ENCODE data around the gene CRYGS.
"Not testable (repeated sequence)": the region's sequence is repeated elsewhere in the genome, so short reads cannot be mapped to it uniquely, and the experiment has no call there.

The CRYGS gene

DNA sequence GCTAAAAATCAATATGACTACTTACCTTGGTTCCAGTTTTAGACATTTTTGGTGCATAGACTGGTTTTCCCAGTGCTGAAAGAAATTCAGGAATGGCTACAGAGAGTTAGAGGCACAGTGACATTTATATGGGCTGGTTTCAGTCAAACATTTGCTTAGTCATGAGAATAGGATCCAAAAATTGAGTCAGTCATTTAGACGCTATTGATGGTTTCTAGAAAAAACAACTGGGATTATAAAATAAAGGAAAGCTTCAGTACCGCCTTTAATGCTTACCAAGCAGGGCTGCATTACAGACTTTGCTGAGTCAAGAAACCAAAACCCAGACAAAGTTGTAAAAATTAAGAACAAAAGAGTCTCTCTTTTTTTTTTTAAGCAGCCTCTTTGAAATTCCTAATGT, at the start of gene CRYGS:
Gene CRYGS, minus strand, starts transcription at position 100 of the 400 bp plus-strand sequence. Its CDS starts 54 bp downstream, at position 46.
- peaks cover 13 to 16% of the 10 kb centered on the region in 2 donors for H3K36me3 ChIP-seq (ENCODE audit: control insufficient read depth in 2 of 2, insufficient read depth in 2 of 2, low read length in 2 of 2)
- H3K4me3 ChIP-seq (ENCODE audit: low read length in 2 of 2): no peak within 1 kb of the TSS
- no peaks in the 10 kb centered on the region for H3K9me3 ChIP-seq (ENCODE audit: control insufficient read depth in 2 of 2, low read length in 2 of 2)
- no peaks in the 10 kb centered on the region for H3K27me3 ChIP-seq (ENCODE audit: control insufficient read depth in 2 of 2, insufficient read depth in 2 of 2, low read length in 2 of 2)
- no peak within 1 kb of the TSS for H3K27ac ChIP-seq (ENCODE audit: low read depth in 2 of 2, low read length in 2 of 2)
- H3K4me1 ChIP-seq (ENCODE audit: control insufficient read depth in 2 of 2, insufficient read depth in 2 of 2, low read length in 2 of 2): no peaks in the 10 kb centered on the region
- no peak within 1 kb of the TSS for H3K9ac ChIP-seq (ENCODE audit: low read depth in 1 of 2, low read length in 2 of 2)

DNA sequence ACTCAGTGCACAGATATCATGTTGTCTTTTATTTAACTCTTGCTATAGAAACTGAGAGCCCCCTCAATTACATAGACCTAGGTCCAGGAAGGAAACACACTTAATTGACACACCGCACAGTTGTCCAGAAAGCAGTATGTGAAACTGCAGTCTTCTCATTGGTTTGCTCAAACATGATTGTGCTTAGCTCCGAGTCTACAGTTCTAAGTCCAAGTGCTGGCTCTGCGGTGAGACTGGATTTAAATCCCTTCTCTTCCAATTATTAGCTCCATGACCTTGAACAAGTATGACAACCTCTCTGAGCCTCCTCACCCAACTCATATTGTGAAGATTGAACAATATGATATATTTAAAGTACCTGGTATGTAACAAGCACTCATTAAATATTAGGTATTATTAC, 49.7 kb upstream of the CRYGS start:
- Histone ChIP-seq H3K4me1 (ENCODE audit: control insufficient read depth in 2 of 2, insufficient read depth in 2 of 2, low read length in 2 of 2) (no peaks in the 10 kb centered on the region), H3K27me3 (ENCODE audit: control insufficient read depth in 2 of 2, insufficient read depth in 2 of 2, low read length in 2 of 2) (no peaks in the 10 kb centered on the region), H3K27ac (ENCODE audit: low read depth in 2 of 2, low read length in 2 of 2) (no peak overlapping the region), H3K36me3 (ENCODE audit: control insufficient read depth in 2 of 2, insufficient read depth in 2 of 2, low read length in 2 of 2) (no peaks in the 10 kb centered on the region), H3K9me3 (ENCODE audit: control insufficient read depth in 2 of 2, low read length in 2 of 2) (no peaks in the 10 kb centered on the region), H3K4me3 (ENCODE audit: low read length in 2 of 2) (no peak overlapping the region), H3K9ac (ENCODE audit: low read depth in 1 of 2, low read length in 2 of 2) (no peak overlapping the region)

DNA sequence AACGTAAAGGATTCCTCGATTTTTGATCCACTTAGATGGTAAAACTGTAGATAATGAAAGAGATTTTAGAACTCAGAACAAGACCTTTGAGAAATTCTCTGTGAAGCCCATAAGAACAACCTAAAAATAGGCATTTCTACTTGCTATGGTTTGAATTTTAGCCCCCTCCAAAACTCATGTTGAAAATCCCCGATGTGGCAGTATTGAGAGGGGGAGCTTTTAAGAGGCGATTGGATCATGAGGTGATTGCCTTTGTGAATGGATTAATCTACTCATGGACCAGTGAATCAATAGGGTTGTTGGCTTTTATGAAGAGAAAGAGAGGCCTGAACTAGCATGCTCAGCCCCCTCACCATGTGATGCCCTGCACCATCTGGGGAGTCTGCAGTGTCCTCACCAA, 48.5 kb upstream of the CRYGS start:
- Histone ChIP-seq H3K9ac (ENCODE audit: low read depth in 1 of 2, low read length in 2 of 2) (no peak overlapping the region), H3K27me3 (ENCODE audit: control insufficient read depth in 2 of 2, insufficient read depth in 2 of 2, low read length in 2 of 2) (no peaks in the 10 kb centered on the region), H3K4me1 (ENCODE audit: control insufficient read depth in 2 of 2, insufficient read depth in 2 of 2, low read length in 2 of 2) (no peaks in the 10 kb centered on the region), H3K36me3 (ENCODE audit: control insufficient read depth in 2 of 2, insufficient read depth in 2 of 2, low read length in 2 of 2) (no peaks in the 10 kb centered on the region), H3K9me3 (ENCODE audit: control insufficient read depth in 2 of 2, low read length in 2 of 2) (no peaks in the 10 kb centered on the region), H3K4me3 (ENCODE audit: low read length in 2 of 2) (no peak overlapping the region), H3K27ac (ENCODE audit: low read depth in 2 of 2, low read length in 2 of 2) (no peak overlapping the region)

DNA sequence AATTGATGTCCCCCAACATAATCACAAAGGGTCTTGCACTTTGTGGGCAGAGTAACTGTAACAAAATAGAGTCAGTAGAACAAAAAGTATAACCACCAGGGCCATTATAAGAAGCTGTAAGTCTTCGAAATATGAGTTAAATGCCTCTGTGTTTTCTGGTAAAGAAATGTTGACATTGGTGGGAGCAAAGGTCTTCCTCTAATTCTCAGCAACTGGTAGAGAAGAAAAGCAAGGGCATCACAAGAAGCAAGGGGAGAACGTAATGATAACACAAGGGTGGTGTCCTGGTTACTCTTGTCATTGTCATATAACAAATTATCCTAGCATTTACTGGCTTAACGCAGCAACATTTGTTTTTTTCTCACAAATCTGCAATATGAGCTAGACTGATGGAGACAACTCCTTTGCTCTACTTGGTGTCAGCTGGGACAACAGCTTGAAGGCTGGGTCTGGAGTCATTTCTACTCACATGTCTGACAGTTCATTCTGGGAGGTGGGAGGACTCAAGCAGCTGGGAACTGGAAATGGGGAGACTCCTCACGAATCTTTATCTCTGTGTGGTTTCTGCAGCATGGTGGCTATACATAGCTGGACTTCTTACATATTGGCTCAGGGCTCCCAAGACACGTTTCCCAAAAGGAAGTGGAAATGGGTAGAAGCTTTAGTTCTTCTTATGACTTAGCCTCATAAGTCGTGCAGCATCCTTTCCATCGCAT, 46.6 kb upstream of the CRYGS start:
- H3K9me3 ChIP-seq (ENCODE audit: control insufficient read depth in 2 of 2, low read length in 2 of 2): no peaks in the 10 kb centered on the region
- no peak overlapping the region for H3K27ac ChIP-seq (ENCODE audit: low read depth in 2 of 2, low read length in 2 of 2)
- peaks cover 4% of the 10 kb centered on the region in 2 donors for H3K36me3 ChIP-seq (ENCODE audit: control insufficient read depth in 2 of 2, insufficient read depth in 2 of 2, low read length in 2 of 2)
- no peak overlapping the region for H3K4me3 ChIP-seq (ENCODE audit: low read length in 2 of 2)
- no peaks in the 10 kb centered on the region for H3K27me3 ChIP-seq (ENCODE audit: control insufficient read depth in 2 of 2, insufficient read depth in 2 of 2, low read length in 2 of 2)
- H3K9ac ChIP-seq (ENCODE audit: low read depth in 1 of 2, low read length in 2 of 2): no peak overlapping the region
- H3K4me1 ChIP-seq (ENCODE audit: control insufficient read depth in 2 of 2, insufficient read depth in 2 of 2, low read length in 2 of 2): no peaks in the 10 kb centered on the region

DNA sequence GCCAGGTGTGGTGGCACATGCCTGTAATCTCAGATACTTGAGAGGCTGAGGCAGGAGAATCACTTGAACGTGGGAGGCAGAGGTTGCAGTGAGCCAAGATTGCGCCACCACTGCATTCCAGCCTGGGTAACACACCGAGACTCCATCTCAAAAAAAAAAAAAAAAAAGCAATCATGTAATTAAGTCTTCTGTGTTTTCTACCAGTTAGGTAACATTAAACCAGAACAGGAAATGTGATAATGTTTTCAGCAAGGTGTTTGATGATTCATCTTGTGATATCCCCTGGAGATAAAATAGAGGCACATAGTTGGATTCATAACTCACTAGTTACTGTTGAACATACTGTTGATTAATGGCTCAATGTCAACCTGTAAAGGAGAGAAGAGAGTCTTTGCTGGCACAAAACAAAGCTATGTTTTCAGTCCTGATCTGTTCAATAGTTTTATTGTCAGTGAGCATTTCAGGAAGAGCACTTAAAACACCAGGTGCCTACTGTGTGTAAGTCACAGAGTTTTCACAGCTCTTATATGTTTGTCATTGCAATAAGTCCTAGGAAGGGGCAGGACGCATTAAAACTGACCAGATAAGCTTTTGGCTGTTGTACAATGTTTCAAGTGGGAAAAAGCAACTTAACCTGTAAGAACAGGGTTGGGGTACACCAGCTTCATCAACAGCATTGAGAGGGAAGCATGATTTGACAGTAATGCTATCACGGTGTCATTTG, 45.8 kb upstream of the CRYGS start:
- H3K4me1 ChIP-seq (ENCODE audit: control insufficient read depth in 2 of 2, insufficient read depth in 2 of 2, low read length in 2 of 2): no peaks in the 10 kb centered on the region
- H3K27me3 ChIP-seq (ENCODE audit: control insufficient read depth in 2 of 2, insufficient read depth in 2 of 2, low read length in 2 of 2): no peaks in the 10 kb centered on the region
- no peak overlapping the region for H3K9ac ChIP-seq (ENCODE audit: low read depth in 1 of 2, low read length in 2 of 2)
- no peaks in the 10 kb centered on the region for H3K9me3 ChIP-seq (ENCODE audit: control insufficient read depth in 2 of 2, low read length in 2 of 2)
- H3K36me3 ChIP-seq (ENCODE audit: control insufficient read depth in 2 of 2, insufficient read depth in 2 of 2, low read length in 2 of 2): peaks cover 7 to 10% of the 10 kb centered on the region in 2 donors
- H3K27ac ChIP-seq (ENCODE audit: low read depth in 2 of 2, low read length in 2 of 2): no peak overlapping the region
- H3K4me3 ChIP-seq (ENCODE audit: low read length in 2 of 2): no peak overlapping the region

DNA sequence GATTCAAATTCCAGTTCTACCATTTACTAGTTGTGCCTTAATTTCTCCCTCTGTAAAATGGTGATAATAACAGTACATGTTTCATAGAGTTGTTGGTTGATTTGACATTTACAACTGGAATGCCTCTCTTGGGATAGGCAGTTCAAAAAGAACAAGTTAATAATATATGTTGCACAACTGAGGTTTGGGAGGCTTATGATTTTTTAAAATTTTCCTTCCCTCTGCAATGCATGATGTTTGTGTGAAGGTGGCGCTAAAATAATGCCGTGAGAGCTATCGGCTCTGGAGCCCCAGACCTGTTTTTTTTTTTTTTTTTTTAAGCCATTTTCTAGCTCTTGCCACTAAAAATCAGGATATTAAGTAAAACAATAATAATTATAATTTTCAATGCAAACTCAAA, 44.9 kb upstream of the CRYGS start:
- no peak overlapping the region for H3K4me3 ChIP-seq (ENCODE audit: low read length in 2 of 2)
- no peaks in the 10 kb centered on the region for H3K9me3 ChIP-seq (ENCODE audit: control insufficient read depth in 2 of 2, low read length in 2 of 2)
- H3K36me3 ChIP-seq (ENCODE audit: control insufficient read depth in 2 of 2, insufficient read depth in 2 of 2, low read length in 2 of 2): peaks cover 15 to 19% of the 10 kb centered on the region in 2 donors
- no peak overlapping the region for H3K9ac ChIP-seq (ENCODE audit: low read depth in 1 of 2, low read length in 2 of 2)
- no peaks in the 10 kb centered on the region for H3K27me3 ChIP-seq (ENCODE audit: control insufficient read depth in 2 of 2, insufficient read depth in 2 of 2, low read length in 2 of 2)
- no peaks in the 10 kb centered on the region for H3K4me1 ChIP-seq (ENCODE audit: control insufficient read depth in 2 of 2, insufficient read depth in 2 of 2, low read length in 2 of 2)
- no peak overlapping the region for H3K27ac ChIP-seq (ENCODE audit: low read depth in 2 of 2, low read length in 2 of 2)

DNA sequence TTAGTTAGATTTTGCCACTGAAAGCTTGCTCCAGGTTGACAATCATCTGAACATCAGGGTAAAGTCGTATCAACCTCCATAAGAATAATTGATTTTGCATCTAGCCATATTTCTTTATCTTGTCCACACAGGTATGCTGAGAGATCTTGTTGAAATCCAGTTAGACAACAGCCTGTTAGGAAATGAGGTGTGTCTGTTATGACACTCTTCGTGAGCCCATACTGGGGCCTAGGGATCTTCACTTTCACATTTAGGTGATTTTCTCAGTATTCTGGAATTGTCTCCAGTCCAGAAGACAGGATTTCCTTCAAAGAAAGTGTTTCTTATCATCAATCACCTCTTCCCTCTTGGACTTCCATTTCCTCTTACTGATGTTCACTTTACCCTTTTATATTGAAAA, 44.5 kb upstream of the CRYGS start:
- Histone ChIP-seq H3K4me3 (ENCODE audit: low read length in 2 of 2) (no peak overlapping the region), H3K9ac (ENCODE audit: low read depth in 1 of 2, low read length in 2 of 2) (no peak overlapping the region), H3K4me1 (ENCODE audit: control insufficient read depth in 2 of 2, insufficient read depth in 2 of 2, low read length in 2 of 2) (no peaks in the 10 kb centered on the region)

DNA sequence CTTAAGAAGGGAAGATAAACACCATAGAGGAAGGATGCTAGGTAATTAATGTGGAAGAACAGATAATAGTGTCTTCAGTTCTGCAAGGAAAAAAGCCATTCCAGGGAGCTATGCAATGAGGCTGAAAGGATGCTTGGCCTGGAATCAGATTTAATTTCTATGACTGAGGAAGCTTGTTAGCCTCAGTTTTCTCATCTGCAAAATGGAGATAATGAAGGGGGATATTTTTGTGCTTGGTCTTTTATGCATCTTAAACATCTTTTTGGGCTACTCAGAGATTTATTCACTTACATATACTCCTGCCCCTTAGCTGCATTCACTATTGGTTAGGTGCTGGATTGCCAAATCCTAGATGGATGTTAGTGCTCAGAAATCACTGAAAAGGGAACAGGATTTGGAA, 43.0 kb upstream of the CRYGS start:
- no peak overlapping the region for H3K4me3 ChIP-seq (ENCODE audit: low read length in 2 of 2)
- no peaks in the 10 kb centered on the region for H3K4me1 ChIP-seq (ENCODE audit: control insufficient read depth in 2 of 2, insufficient read depth in 2 of 2, low read length in 2 of 2)
- H3K36me3 ChIP-seq (ENCODE audit: control insufficient read depth in 2 of 2, insufficient read depth in 2 of 2, low read length in 2 of 2): peaks cover 35 to 39% of the 10 kb centered on the region in 2 donors
- no peaks in the 10 kb centered on the region for H3K27me3 ChIP-seq (ENCODE audit: control insufficient read depth in 2 of 2, insufficient read depth in 2 of 2, low read length in 2 of 2)
- H3K9me3 ChIP-seq (ENCODE audit: control insufficient read depth in 2 of 2, low read length in 2 of 2): no peaks in the 10 kb centered on the region
- H3K9ac ChIP-seq (ENCODE audit: low read depth in 1 of 2, low read length in 2 of 2): no peak overlapping the region
- H3K27ac ChIP-seq (ENCODE audit: low read depth in 2 of 2, low read length in 2 of 2): no peak overlapping the region

More for the DNA sequence above, 44.5 kb upstream of the CRYGS start:
- Histone ChIP-seq H3K36me3 (ENCODE audit: control insufficient read depth in 2 of 2, insufficient read depth in 2 of 2, low read length in 2 of 2) (peaks cover 20 to 24% of the 10 kb centered on the region in 2 donors), H3K27me3 (ENCODE audit: control insufficient read depth in 2 of 2, insufficient read depth in 2 of 2, low read length in 2 of 2) (no peaks in the 10 kb centered on the region), H3K9me3 (ENCODE audit: control insufficient read depth in 2 of 2, low read length in 2 of 2) (no peaks in the 10 kb centered on the region), H3K27ac (ENCODE audit: low read depth in 2 of 2, low read length in 2 of 2) (no peak overlapping the region)

DNA sequence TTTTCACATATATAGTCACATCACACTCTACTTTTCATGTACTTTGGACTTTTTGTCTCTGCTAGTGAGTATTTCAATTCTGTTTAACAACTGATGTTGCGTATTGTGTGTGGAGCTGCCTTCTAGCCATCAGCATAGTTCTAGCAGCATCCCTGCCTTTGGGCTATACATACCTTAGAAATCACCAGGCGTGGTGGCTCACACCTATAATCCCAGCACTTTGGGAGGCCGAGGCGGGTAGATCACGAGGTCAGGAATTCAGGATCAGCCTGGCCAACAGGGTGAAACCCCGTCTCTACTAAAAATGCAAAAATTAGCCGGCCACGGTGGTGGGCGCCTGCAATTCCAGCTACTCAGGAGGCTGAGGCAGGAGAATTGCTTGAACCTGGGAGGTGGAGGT, 42.1 kb upstream of the CRYGS start:
- H3K4me1 ChIP-seq (ENCODE audit: control insufficient read depth in 2 of 2, insufficient read depth in 2 of 2, low read length in 2 of 2); H3K9ac ChIP-seq (ENCODE audit: low read depth in 1 of 2, low read length in 2 of 2); H3K27me3 ChIP-seq (ENCODE audit: control insufficient read depth in 2 of 2, insufficient read depth in 2 of 2, low read length in 2 of 2); H3K9me3 ChIP-seq (ENCODE audit: control insufficient read depth in 2 of 2, low read length in 2 of 2); H3K27ac ChIP-seq (ENCODE audit: low read depth in 2 of 2, low read length in 2 of 2); H3K4me3 ChIP-seq (ENCODE audit: low read length in 2 of 2): not testable (repeated sequence)
- peaks cover 44 to 48% of the 10 kb centered on the region in 2 donors for H3K36me3 ChIP-seq (ENCODE audit: control insufficient read depth in 2 of 2, insufficient read depth in 2 of 2, low read length in 2 of 2)

DNA sequence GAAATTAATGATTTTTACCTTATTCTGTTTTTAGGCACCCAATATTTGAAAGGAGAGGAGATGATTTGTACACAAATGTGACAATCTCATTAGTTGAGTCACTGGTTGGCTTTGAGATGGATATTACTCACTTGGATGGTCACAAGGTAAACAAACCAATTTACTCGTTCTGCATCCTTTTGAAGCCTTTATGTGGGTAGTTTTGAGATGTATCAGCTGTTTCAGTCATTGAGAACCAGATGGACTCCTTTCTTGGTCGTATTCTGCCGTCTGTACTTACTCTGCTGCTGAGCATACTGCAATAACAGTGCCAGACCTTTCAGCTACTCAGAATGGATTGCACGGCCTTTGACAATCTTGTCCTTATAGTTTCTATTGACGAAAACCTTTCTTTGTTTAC, 39.7 kb upstream of the CRYGS start:
- peaks cover 53 to 69% of the 10 kb centered on the region in 2 donors for H3K36me3 ChIP-seq (ENCODE audit: control insufficient read depth in 2 of 2, insufficient read depth in 2 of 2, low read length in 2 of 2)
- no peak overlapping the region for H3K4me3 ChIP-seq (ENCODE audit: low read length in 2 of 2)
- no peaks in the 10 kb centered on the region for H3K4me1 ChIP-seq (ENCODE audit: control insufficient read depth in 2 of 2, insufficient read depth in 2 of 2, low read length in 2 of 2)
- H3K9me3 ChIP-seq (ENCODE audit: control insufficient read depth in 2 of 2, low read length in 2 of 2): no peaks in the 10 kb centered on the region
- no peak overlapping the region for H3K27ac ChIP-seq (ENCODE audit: low read depth in 2 of 2, low read length in 2 of 2)
- H3K9ac ChIP-seq (ENCODE audit: low read depth in 1 of 2, low read length in 2 of 2): no peak overlapping the region
- no peaks in the 10 kb centered on the region for H3K27me3 ChIP-seq (ENCODE audit: control insufficient read depth in 2 of 2, insufficient read depth in 2 of 2, low read length in 2 of 2)

All from mucosa of rectum (tissue), 2 donors.